HFFc6 (cell line): ENCODE results near the gene LRRC28. TPM values are rescaled to one million over a fixed set of nuclear protein-coding genes. Genes with fewer than 3 reads are reported as not detected.

Experiments
- DNase-seq: peaks from one replicate; pipeline ENCODE4 v3.0.0-alpha.2; 2018
- H3K27ac Mint-ChIP-seq: 2 replicates; pipeline ENCODE4 v1.8.0; 2020; ENCODE audit warnings: mild to moderate bottlenecking, mixed read lengths
- H3K27me3 Mint-ChIP-seq: 2 replicates; pipeline ENCODE4 v1.8.0; 2021; ENCODE audit warnings: mild to moderate bottlenecking, moderate library complexity, mixed read lengths; ENCODE audit not compliant: insufficient read depth
- H3K36me3 Mint-ChIP-seq: 2 replicates; pipeline ENCODE4 v1.8.0; 2021; ENCODE audit warnings: low read depth, mixed read lengths
- H3K4me1 Mint-ChIP-seq: 2 replicates; pipeline ENCODE4 v1.8.0; 2020; ENCODE audit warnings: low read depth, mixed read lengths
- H3K4me3 Mint-ChIP-seq: 2 replicates; pipeline ENCODE4 v1.8.0; 2020; ENCODE audit warnings: mild to moderate bottlenecking, moderate library complexity, mixed read lengths
- H3K9me3 Mint-ChIP-seq: 2 replicates; pipeline ENCODE4 v1.8.0; 2020; ENCODE audit warnings: mild to moderate bottlenecking, mixed read lengths
- CTCF ChIP-seq: fragments of 200-600 bp; sonication (generic); IDR thresholded peaks from 2 replicates; pipeline ENCODE4 v1.5.0; 2021; ENCODE audit warnings: antibody characterized with exemption, mild to moderate bottlenecking
- total RNA-seq, 6 experiments: library from RNA; stranded (reverse); fragmentation: NEBNext Ultra II Directional; extraction: Animal tissue kit (Norgen Biotek cat#: 25700); gene quantifications; 2 replicates in 1 of 6; 3 replicates in 5 of 6; pipeline ENCODE4 v1.2.3, GENCODE V29; 2021

LRRC28 gene
- total RNA-seq, 6 experiments from 2014 or later: 11.1 to 18.4 (median 15.1) TPM

- Mint-ChIP-seq H3K36me3 (no peaks in the 10 kb centered on the region), H3K27ac (no peak overlapping the region), H3K27me3 (no peaks in the 10 kb centered on the region), H3K9me3 (no peaks in the 10 kb centered on the region), H3K4me1 (peaks cover 18% of the 10 kb centered on the region), H3K4me3 (no peak overlapping the region)
- TF ChIP-seq CTCF: no peak
- no peak for DNase-seq
These were observed 54.7 kb downstream of the LRRC28 start for GRCh38 chr15:99305761-99306505.

GRCh38 chr15:99306694-99307338, 55.5 kb downstream of the LRRC28 start:
- peaks cover 18% of the 10 kb centered on the region for H3K4me1 Mint-ChIP-seq
- no peaks in the 10 kb centered on the region for H3K36me3 Mint-ChIP-seq
- no peaks in the 10 kb centered on the region for H3K9me3 Mint-ChIP-seq
- H3K4me3 Mint-ChIP-seq: no peak overlapping the region
- H3K27ac Mint-ChIP-seq: no peak overlapping the region
- H3K27me3 Mint-ChIP-seq: no peaks in the 10 kb centered on the region
- DNase-seq: no peak
- no peak for TF ChIP-seq CTCF

- no peak for DNase-seq
- peaks cover 18% of the 10 kb centered on the region for H3K4me1 Mint-ChIP-seq
These were observed 56.5 kb downstream of the LRRC28 start for GRCh38 chr15:99307735-99308134.

GRCh38 chr15:99310745-99311144, 59.5 kb downstream of the LRRC28 start:
- Mint-ChIP-seq H3K4me3 (no peak overlapping the region), H3K9me3 (peaks cover 11% of the 10 kb centered on the region), H3K4me1 (peaks cover 23% of the 10 kb centered on the region), H3K36me3 (peaks cover 13% of the 10 kb centered on the region), H3K27me3 (no peaks in the 10 kb centered on the region), H3K27ac (no peak overlapping the region)
- no peak for TF ChIP-seq CTCF
- DNase-seq: no peak

More at GRCh38 chr15:99307735-99308134, 56.5 kb downstream of the LRRC28 start:
- peak overlapping the region; percentile 7; the same call in 1 of the 2 replicates for H3K4me3 Mint-ChIP-seq
- H3K9me3 Mint-ChIP-seq: peaks cover 4% of the 10 kb centered on the region
- H3K36me3 Mint-ChIP-seq: peaks cover 6% of the 10 kb centered on the region
- H3K27me3 Mint-ChIP-seq: no peaks in the 10 kb centered on the region
- H3K27ac Mint-ChIP-seq: peak overlapping the region; percentile 2; the same call in 1 of the 2 replicates
- TF ChIP-seq CTCF: no peak

GRCh38 chr15:99312228-99312627, 60.9 kb downstream of the LRRC28 start:
- no peak overlapping the region for H3K27ac Mint-ChIP-seq
- H3K36me3 Mint-ChIP-seq: peaks cover 13% of the 10 kb centered on the region
- H3K4me1 Mint-ChIP-seq: peaks cover 13% of the 10 kb centered on the region
- no peak for DNase-seq
- H3K9me3 Mint-ChIP-seq: peaks cover 11% of the 10 kb centered on the region
- H3K4me3 Mint-ChIP-seq: no peak overlapping the region
- TF ChIP-seq CTCF: no peak
- H3K27me3 Mint-ChIP-seq: no peaks in the 10 kb centered on the region
